Central memory CD4-positive, alpha-beta T cell (primary cell): ENCODE measurements around the gene GNL2.
"Not testable (repeated sequence)": the region's sequence is repeated elsewhere in the genome, so short reads cannot be mapped to it uniquely, and the experiment has no call there.

Source experiments
- DNase-seq: peaks from one replicate; pipeline ENCODE4 v3.0.0; 2022

GNL2 gene

DNA sequence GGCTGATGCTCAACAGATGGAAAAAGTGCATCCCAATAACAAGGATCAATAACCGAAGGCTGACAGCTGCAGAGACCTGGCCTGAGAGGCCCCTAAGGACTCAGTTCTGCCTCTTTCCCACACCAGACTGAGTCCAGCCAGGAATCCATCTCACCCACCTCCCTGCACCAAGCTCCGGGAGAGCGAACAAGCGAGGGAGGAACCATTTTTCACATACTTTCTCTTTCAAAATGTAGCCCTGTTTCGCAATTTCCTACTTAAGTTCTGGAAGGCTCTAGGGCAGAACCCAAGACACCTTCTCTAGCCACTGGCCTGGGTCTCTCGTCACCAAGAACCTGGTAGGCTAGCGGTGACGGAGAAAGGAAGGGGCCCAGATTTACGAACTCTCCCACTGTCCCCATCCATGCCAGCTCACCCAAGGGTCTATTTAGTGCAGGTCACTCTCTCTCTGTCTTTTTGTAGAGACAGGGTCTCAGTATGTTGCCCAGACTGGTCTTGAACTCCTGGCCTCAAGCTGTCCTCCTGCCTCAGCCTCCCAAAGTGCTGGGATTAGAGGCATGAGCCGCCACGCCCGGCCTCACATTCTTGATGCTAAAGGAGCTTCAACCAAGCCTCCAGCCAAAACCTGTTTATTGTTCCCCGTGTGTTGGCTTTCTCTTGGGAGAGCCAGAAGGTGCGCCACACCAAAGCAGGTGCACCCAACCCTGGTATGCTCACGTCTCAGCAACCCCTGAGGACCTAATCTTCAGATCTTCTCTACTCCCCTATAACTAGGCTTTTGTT, 10.9 kb upstream of the GNL2 start:
- no peak for DNase-seq

DNA sequence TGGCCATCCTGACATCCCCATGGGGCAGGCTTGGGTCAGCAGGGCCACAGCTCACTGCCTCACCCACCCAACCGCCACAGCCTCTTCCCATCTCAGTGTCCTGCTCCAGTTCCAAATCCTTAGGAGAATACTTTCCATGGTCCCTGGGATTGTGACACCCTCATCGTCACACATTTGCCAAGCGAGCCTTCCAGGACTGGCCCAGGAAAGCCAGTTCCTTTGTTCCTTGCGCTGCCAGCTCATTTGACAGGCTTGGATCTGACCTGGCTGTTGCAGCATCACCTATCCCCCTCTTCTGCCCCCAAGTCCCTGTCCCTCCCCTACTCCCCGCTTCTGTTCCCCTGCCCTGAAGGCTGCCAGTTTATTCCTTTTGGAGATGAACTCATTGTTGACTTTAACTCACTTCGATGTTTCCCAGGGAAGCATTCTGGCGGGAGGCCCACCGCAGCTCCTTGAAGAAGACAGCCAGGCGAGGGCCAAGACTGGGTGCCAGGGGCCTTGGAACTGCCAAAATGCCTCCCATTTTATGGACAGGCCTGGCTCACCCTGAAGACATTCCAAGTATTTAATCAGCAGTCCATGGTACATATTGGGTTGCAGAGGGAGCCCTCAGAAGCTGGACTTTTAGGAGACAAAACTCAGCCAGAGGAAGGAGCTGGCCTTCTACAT, 10.2 kb upstream of the GNL2 start:
- DNase-seq, result no peak

DNA sequence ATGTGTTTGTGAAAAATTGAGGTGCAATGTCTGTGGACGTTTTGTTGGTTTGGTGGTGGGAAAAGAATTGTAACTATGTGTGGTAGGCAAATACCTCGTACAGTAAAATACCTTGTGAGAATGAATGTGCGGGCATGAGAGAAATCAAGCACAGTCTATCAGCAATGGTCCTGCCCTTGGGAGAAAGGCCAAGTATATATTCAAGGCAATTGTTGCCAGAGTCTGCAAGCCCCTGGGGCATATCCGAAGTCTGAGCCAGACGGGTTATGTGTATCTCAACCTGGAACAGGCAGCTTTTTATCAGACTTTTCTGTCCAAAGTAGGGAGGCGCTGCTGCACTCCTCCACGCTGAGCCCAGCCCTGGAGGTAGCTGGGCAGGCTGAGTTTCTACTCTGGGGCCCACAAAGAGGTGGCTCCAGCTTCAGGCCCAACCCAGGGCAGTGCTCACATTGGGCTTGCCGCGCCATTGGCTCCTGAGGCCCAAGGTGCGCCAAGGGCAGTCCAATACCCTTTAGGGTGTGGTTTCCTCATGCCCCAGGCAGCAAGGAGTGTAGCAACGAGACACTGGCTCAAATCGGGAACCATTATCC, 9.4 kb upstream of the GNL2 start:
- no peak for DNase-seq

DNA sequence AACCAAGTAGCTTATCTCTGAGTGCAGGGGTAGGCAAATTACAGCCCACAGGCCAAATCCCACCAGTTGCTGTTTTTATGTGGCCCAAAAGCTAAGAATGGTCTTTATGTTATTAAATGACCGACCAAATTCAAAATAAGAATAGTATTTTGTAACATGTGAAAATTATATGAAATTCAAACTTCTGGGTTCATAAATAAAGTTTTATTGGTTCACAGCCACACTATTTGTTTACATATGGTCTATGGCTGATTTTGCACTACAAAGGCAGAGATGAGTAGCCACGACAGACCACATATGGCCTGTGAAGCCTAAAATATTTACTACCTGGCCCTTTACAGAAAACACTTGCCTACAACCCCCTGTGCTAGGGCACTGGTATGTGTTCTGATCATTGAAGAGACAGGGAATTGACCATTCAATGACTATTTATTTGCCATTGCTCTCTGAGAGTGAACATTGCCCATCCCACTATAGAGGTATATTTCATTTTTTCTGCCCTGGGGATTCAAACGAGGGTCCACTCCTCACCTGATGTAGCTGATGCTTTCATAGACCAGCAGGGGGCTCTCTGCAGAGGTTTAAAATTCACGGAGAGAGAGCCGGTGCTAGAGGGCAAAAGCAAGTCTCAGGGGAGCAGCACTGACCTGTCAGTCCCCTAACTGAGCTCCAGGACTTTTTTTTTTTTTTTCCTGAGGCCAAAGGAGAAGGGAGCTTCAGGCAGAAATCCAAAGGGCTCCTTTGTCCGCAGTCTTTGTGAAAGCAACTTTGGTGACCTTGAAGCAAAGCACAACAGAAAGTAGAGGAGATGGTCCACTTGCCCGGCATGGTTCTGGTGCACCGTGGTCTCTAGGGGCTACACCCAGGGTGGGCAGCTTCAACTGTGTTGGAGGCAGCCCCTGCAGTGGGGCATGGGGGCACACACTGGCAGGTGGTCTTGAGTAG, 7.3 kb upstream of the GNL2 start:
- peak; percentile 47 for DNase-seq

DNA sequence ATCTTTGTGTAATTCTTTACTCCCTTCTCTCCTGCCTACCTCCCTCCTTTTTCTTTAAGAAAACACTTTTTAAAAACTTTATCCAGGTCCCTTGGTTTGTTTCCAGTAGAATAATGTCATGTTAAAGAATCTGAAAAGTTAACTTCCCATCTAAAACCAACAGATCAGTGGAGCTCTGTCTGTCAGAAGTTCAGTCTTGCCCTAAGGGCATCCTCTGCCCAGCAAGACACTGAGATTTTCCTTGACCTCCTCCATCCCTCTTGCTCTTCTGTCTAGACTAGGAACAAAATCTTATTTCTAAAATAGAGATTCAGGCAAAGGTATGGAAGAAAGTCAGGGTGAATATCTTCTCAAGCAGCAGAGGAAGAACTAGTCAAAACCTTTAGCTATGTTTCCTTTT, 5.7 kb upstream of the GNL2 start:
- DNase-seq, result no peak

DNA sequence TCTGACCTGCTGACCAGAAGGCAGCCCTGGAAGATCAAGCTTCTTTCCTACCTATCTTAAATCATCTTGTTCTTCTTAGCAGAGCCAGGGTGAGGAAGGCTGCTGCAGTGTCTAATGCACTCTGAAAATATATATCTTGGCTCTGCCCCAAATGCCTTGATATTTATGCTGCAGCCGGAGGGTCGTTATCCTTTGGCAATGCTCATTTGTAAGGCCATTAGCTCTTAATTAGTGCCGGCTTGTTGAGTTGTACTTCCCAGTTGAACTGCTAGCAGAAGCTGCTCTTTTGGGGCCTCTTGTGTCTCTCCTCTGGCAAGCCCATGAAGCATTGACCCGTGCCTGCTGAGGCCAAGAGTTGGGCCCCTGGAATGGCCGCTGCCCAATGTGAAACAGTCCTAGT, 4.2 kb upstream of the GNL2 start:
- DNase-seq, result no peak

DNA sequence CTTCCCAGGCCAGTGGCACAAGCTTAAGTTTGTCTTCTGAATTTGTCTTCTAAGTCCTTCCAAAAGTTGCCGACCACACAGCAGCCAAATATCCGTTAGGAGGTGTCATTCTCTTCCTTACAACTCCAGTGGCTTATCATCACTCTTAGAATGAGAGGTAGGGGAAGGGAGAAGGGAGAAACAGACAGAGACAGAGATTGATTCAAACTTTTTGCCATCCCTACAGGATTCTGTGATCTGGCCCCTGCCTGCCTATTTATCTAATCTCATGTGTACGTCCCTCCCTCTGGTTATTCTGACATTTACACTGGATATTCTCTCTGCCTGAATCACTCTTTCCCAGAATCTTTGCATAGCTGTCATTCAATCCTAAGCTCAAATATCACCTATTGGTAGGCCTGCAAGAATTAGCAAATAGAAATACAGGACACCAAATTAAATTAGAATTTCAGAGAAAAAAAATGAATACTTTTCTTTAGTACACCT, 488 bp upstream of the GNL2 start:
- no peak for DNase-seq

DNA sequence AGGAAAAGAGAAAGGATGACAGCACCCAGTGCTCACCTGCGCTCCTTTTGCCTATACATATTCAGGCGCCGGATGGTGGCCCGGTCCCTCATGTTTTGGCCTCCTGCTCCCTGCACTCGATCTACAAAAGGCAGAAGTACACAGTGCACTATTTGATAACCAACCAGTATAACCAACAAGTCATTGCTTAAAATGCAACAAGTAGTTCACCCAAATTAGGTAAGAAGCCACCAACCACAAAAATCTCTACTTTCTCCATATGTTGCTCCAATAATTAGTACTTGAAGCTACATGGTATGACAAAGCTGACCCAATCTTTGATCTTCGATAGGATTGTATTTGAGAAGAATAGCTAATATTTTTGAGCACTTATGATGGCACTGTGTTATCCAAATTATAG, 2.0 kb downstream of the GNL2 start:
- no peak for DNase-seq

DNA sequence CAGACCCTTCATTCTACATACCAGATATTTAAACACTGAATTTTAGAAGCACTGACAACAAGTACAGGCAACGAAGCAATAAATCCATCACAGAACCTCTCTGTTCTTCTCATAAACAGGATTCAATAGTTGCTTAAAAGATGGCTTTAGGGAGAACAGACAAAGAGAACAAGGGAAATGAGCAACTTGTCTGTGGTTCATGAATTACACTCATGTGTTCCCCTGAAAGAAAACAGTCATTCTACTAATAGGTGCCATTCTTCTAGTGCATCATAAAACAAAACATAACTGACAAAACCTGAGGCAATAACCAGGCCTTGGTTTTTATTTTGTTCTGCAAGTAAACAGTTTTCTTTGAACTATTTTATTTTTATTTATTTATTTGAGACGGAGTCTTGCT, 6.8 kb downstream of the GNL2 start:
- no peak for DNase-seq

DNA sequence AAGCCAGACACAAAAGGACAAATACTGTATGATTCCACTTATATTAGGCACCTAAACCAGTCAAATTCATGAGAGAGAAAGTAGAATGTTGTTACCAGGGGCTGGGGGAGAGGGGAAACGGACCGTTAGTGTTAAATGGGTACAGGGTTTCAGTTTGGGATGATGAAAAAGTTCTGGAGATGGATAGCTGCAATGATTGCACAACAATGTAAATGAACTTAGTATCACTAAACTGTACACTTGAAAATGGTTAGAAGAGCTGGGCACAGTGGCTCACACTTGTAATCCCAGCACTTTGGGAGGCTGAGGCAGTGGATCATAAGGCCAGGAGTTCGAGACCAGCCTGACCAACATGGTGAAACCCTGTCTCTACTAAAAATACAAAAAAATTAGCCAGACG, 11.2 kb downstream of the GNL2 start:
- DNase-seq, result not testable (repeated sequence)

DNA sequence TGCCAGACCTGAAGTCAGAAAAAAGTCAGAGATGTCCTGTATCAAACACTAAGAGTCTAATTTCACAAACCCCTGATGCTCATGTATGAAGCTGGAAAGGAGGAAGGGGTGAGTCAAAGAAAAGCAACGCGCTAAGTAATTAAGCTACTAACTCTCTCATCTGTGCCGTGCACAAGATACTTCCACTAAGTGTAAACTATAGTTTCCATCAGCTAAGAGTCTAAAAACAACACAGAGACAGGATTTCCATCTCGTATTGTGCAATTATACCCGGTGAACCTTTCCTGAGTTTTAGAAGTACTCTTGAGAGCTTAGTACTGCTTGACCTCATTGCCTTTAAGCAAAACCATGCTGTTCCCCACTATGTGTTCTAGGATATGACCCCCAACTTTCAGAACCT, 20.0 kb downstream of the GNL2 start:
- no peak for DNase-seq

DNA sequence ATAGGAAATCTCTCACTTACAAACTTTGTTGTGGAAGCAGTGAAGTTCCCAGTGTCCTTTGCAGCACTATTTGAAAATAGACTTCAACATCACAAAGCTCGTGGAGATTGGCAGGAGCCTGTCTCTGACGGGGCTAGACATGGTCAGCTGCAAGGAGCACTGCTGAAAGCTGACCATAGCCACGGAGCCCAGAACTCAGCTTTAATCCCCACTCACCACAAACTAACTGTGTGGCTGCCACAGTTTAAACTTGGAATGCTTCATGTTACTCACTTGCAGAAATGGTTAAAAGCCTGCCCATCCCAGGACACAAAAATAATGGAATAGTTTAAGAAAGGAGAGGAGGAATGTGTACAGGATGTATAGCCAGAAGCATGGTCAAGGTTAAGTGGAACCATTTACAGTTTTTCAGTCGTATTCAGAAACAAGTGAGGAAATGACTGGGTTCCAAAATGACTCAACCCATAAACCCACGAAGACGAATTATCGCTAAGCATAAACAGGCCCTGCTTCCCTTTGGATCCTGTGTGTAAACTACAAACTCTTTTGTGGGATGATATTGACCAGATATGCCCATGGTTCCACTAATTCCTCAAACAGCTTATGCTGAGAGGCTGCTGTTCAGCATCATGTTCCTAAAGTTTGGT, 20.8 kb downstream of the GNL2 start:
- DNase-seq, result no peak

DNA sequence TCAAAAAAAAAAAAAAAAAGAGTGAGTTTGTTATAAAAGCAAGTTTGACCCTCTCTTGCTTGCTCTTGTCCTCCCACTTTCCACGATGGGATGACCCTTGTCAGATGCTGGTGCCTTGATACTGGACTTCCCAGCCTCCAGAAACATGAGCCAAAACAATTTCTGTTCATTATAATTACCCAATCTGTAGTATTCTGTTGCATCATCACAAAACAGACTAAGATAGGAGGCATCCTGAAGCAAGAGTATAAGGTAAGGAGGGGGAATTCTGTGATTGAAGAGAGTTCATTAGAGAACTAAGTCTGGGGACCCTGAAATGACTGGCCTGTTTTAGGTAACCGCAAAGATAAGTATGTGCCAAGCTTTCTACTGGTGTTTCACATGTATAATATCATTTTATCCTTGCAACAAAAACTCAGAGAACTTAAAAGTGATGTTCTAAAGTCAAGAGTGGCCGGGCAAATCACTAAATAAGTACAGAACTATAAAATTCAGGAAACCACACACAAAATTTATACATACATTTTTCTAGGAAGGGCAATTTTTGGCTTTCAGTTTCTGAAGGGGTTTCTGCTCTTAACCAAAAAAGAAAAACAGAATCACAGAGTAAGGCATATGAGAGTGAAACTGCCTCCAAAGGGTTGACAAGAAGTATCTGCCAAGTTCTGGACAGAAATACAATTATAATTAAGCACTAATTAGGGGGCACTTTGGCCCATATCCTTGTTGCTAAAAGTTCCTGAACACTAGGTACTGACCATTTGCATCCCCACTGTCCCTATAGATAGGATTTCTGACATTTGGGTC, 25.0 kb downstream of the GNL2 start:
- no peak for DNase-seq

DNA sequence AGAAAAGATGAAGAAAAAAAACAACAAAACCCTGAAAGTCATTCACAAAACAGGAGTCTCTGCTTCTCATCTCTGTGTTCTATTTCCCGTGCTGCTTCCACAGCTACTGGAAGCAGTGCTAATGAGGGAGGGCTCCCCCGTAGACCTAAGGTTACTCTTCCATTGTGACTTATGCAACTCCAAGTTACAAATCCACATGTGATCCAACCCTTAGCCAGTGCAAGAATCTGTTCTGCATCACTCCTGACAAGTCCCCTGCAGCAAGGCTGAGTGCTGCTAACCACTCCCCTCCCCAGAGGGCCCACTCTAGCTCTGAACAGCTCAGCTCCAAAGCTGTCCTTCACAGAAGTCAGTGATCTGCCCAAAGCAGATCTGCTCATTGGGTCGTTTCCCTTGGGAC, 28.7 kb downstream of the GNL2 start:
- no peak for DNase-seq

DNA sequence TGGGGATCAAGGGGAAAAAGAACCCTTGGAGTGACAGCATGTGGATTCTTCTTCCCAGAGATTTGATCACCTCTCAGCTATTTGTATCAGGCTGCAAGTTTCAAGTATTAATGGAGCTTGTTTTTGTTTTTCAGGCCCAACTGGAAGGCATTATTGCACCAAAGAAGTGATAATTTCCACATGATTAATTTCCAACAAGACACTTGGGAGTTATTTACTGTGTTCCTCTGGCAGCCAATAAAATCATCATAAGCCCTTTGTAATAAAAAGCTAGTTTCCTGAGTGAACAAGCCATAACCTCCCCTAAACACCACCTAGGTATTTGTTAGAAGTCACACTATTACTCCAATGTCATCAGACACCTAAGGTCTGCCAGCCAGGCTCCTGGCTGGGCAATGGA, 30.8 kb downstream of the GNL2 start:
- DNase-seq, result no peak

DNA sequence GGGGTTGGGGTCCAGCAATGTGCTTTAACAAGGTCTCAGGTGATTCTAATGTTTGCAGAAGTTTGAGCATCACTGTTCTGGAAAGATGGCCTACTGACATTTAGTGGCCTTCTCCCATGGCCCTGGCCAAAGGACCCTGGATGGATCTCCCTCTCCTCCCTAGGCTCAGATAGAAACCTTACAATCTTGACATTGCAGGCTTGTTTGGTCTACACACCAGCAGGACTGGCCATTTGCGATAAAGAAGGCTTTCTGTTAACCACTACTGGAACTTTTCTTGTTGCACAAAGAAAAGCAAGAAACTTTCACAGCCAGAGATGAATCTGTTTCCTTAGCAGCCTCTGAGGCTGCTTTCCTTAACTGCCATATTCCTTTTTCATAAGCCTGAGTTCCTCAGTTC, 32.8 kb downstream of the GNL2 start:
- no peak for DNase-seq

DNA sequence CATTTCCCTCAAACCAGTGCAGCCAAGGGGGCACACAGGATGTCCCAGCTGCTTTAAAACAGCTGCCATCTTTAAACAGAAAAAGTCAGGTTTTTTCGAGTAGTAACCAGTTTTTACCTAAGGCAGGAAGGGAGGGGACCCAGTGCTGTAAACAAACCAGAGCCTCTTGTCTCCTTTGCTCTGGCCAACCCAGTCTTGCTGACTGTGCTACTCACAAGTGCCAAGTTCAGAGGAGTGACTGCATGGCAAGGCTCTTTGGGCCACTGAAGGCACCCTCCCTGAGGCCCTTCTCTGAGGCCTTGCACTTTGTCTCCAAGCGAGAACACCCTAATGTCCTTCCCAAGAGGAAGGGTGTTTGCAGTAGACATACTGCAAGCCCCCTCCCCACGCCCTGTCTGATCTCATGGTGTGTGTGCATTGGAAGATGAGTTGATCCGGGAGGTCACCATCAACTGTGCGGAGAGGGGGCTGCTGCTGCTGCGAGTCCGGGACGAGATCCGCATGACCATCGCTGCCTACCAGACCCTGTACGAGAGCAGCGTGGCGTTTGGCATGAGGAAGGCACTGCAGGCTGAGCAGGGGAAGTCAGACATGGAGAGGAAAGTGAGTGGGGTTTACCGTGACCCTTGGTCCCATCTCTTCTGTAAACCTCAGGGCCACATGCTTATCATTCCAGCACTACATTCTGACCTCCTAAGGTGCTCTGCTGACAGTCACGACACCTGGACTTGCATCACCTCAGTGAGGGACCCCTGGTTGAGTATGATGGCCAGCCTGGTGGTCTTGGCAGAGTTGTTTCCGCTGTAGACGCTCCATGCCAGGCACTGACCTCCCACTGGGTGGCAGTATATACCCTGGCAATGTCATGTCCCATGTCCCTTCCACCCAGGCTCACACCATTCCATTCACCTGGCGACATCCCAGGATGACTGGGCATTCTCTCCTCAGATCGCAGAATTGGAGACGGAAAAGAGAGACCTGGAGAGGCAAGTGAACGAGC, 34.3 kb downstream of the GNL2 start:
- DNase-seq, result peak; percentile 5

DNA sequence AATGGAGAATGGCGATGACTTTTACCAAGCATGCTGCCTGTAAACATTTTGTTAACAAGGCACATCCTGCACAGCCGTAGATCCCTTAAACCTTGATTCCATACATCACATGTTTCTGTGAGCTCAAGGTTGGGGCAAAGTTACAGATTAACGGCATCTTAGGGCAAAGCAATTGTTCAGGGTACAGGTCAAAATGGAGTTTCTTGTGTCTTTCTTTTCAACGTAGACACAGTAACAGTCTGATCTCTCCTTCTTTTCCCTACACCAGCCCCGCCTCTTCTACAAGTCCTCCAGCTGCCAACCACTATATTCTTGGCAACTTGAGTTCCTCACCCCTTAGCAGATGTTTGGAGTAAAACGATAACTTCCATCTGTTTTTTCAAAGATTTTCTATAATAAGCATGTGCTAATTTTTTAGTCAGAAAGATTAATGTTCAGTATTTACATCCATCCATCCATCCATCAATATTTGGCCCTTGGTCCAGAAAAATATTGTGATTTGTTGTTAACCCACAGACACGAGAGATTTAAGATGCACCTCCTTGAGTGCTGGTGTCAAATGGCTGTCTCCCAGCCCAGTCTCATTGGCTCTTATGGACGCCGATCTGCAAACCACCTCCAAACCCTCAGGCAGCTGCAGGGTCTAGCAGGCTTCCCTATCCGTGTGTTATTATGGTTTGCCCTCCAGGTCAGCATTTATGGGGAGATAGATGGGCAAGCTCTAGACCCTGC, 35.2 kb downstream of the GNL2 start:
- no peak for DNase-seq

DNA sequence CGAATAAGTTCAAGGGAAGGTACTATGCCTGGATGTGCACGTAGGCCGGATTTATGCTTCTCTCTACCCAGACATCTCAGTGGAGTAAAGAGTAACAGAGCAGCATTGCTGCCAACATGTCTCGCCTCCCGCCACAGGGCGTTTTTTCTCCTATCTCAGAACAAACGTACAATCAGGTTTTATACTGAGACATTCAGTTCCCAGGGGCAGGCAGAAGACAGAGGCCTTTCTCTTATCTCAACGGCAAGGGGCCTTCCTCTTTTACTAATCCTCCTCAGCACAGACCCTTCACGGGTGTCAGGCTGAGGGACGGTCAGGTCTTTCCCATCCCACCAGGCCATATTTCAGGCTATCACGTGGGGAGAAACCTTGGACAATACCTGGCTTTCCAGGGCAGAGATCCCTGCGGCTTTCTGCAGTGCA, 35.8 kb downstream of the GNL2 start:
- not testable (repeated sequence) for DNase-seq
